Raji (cell line): ENCODE measurements around the gene SYNDIG1.

Experiments
- POLR2A ChIP-seq: IDR thresholded peaks from 2 replicates; pipeline ENCODE4 v1.6.1; 2011; ENCODE audit warnings: low read depth, low read length, control low read depth; ENCODE audit not compliant: insufficient read depth

Gene SYNDIG1

DNA sequence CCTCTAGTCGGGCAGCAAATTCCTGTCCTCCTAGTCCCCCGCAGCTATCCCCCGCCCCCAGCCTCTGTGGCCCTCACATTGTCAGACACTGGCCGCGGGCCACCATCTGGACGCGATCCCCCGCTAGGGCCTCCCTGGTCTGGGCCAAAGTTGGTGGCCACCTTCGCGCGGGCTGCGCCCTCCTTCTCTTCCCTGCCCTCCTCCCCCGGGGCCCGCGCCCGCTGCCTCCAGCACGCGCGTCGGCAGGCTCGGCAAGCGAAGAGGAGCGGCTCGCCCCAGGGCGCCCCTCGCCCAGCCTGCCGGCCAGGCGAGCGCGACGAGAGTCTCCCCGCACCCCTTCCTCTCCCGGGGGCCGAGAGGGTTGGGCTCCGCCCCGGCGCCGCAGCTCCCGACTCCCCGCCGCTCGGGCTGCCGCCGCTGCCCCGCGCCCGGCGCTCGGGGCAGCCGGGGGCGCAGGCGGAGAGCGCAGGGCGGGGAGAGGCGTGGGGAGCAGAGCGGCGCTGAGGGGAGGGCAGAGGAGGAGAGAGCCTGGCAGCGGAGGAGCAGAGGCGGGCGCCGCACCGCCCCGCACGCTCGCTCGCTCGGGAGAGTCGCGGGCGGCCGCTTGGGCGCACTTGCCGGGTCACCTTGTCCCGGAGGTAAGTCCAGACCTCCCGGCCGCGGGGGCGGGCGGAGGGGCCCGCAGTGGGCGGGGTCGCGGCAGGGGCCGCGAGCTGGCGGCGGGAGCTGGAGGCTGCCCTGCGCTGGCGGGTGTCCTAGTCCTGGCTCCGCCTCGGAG, at the start of gene SYNDIG1:
Gene SYNDIG1 (plus strand): TSS at position 514 of the 778 bp plus-strand sequence. CDS start 73,469 bp downstream, outside the sequence.
- TF ChIP-seq POLR2A = no peak

DNA sequence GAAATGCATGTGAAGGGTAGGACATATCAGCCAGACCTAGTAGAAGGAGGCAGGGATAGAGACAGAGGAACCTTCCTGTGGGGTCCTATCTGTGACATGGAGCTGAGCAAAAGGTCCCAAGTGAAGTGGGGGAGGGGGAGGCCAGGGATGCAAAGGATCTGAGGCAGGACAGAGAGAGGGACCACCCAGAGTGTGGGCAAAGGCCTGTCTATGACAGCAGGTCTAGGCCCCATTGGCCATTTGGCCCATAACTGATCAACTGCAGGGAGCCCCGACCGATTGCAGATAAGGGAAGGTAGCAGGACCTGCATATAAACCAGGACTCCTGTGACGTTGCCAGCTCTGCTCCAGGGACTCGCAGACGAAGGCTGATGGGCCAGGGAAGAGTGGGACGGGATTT, 49.6 kb upstream of the SYNDIG1 start:
- no peak for TF ChIP-seq POLR2A

GRCh38 chr20:24420567-24420966, 48.9 kb upstream of the SYNDIG1 start:
- TF ChIP-seq POLR2A = no peak

DNA sequence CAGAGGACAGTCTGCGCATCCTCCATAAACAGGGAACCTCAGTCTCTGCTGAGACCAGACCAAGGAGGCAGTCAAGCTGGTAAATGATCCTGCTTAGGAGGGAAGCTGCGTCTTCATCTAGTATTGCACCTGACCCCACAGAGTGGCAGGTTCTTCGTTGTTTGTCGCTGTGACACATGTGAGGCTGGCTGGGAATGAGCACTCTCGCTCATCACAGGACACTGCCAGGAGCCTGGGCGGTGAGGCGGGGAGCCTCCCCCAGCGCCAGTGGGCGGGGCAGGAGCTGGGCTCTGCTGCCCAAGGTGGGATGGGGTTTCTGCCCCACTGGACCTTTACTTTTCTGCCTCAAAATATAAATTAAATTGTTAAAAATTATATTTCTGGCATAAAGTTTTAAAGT, 48.4 kb upstream of the SYNDIG1 start:
- TF ChIP-seq POLR2A = no peak

DNA sequence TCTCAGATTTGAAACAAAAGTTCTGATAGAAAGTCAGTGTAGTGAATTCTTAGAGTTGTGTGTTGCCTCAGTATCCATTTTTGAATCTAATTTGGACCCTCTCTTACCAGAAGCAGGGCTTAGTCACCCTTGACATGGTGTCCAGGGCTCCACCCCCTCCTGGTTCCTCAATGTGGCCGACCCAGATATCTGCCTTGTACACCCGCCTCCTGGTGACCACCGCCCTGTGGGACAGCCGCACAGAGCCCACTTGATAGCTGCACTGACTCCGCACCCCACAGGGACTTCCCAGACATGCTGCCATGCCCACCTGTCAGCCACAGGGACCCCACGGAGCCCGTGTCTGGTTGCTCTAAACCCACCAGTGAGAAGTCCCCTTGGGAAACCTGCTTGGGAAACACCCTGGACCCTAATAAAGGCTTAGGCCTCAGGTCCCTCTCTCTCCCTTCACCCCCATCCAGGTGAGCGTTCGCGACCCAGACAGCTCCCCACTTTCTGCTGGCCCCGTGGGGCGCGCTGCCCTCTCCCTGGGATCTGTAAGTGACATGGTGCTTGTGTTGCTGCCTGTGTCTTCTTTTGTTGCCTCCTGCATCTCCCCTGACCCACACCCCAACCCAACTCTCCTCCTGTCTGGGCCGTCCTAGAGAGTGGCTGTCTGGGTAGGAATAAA, 47.2 kb upstream of the SYNDIG1 start:
- no peak for TF ChIP-seq POLR2A

DNA sequence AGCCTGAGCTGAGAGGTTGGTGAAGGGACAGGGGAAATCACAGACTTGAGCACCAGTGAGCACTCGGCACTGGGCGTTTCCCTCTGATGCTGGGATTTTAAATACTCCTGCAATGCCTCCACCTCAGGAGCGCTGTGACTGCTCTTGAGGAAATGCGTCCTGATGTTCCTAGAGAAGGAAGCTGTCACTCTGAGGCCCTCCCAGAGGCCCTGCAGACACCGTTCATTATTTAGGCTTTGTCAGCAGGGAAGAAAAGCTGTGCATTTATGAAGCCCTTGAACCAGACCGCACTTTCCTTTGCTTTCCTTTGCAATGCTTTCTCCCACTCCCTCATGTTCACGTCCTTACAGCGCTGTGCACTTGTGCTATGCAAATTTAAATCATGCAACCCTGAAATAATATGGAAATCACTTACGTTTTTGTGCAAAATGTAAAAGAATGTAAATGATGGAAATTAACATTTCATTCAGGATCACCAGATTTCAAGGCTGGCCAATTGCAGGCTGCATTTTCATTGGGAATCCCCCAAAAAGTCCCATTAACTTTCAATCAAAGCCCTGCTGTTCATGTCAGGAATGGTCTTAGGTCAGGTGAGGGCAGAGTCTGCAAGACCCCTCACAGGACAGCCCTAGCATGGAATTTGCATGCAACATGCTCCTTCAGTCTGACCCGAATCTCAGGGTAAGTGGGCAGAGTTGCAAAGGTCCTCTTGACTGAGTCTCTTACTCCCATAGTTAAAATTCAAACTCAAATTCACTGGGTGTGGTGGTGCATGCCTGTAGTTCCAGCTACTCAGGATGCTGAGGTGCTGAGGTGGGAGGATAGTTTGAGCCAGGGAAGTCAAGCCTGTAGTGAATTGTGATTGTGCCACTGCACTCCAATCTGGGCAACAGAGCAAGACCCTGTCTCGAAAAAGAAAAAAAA, 45.8 kb upstream of the SYNDIG1 start:
- TF ChIP-seq POLR2A = no peak

- no peak for TF ChIP-seq POLR2A
Measured at GRCh38 chr20:24425523-24426135, 43.8 kb upstream of the SYNDIG1 start.

GRCh38 chr20:24431279-24432045, 38.0 kb upstream of the SYNDIG1 start:
- TF ChIP-seq POLR2A = no peak

GRCh38 chr20:24432046-24432442, 37.4 kb upstream of the SYNDIG1 start:
- no peak for TF ChIP-seq POLR2A

- no peak for TF ChIP-seq POLR2A
Measured at GRCh38 chr20:24436160-24436559, 33.3 kb upstream of the SYNDIG1 start.

DNA sequence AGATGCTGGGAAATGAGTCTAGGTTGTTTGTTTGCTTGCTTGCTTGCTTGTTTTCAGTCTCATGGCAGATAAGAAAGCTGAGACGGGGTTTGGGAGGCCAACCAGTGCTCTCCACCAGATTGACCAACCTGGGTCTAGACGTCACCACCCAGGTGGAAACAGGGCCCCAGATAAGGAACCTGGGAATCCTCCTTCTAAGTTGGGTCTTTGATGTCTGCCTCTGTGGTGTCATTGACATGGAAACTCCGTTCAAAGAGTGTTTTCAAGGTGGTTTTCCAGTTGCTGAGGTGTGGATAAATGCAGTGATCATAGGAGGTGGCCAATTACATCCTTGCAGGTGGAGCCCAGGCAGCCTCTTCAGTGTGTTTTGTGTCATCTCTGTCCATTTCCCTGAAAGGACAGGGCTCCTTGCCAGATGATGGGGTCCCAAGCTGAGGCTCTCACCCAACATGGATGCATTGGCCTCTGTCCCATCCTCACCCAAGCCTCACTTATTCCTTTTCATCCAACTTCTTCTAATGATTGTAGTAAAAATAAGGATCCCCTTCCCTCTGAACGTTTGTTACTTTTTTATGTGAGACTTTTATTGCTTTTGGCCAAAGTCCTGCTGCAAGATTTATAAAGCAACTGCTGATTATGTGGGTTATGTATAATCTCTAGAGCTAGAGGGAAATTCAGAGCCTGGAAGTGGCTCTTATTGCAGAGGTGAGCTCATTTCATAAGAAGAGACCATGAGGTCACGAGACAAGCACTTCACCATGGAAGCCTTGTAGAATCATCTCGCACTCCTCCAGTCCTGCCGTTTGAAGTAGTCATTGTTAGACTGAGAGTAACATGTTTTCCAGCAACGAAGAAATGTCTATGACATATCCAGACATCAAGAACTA, 32.0 kb upstream of the SYNDIG1 start:
- TF ChIP-seq POLR2A = no peak

DNA sequence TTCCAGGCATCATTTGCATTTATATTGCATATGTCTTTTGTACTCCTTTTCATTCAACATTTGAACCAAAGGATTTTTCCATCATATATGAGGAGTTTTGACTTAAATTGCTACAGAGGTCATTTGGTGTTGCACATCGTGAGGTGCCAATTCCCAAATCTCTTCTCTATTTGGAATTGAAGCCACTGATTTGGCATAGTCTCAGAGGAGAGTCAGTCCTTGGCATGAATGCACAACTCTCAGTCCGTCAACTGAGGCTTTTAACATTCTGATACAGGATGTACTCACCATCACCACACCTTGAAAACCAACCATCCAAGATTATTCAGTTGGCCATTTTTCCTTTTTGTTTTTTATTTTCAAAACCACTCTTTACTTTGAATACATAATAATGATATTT, 31.1 kb upstream of the SYNDIG1 start:
- TF ChIP-seq POLR2A = no peak

DNA sequence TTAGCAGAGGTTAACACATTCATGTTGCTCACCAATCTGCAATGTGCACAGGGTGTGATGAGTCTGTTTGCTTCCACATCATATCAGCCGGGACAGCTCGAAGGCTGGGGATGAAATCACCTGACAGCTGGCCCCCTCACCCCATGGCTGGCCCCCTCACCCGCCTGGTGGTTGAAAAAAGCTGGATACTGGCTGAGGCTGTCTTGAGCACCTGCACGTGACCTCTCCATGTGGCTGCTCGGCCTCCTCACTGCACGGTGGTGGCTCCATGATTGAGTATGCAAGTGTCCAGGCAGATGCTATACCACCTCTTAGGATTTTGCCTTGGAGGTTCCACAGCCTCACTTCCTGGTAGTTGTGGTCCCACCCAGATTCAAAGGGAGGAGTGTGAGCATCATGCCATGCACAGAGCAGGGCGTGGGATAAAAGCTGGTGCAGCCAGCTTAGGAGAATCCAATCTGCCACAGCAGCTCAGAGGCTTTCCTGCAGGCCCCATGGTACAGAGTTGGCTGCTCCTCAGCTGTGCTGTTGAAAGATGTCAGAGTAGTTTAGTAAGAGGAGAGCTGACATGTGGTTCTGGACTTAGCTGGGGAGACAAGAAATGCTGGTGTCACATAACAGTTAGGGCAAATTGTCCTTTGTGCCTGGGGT, 29.6 kb upstream of the SYNDIG1 start:
- TF ChIP-seq POLR2A = no peak
